GM12892 (cell line): ENCODE measurements around the gene INSR.
"Not testable (repeated sequence)": the region's sequence is repeated elsewhere in the genome, so short reads cannot be mapped to it uniquely, and the experiment has no call there.

Source experiments
- DNase-seq: peaks from one replicate; pipeline ENCODE4 v3.0.0; 2011; ENCODE audit not compliant: insufficient read length
- FAIRE-seq: peaks from 2 replicates; lab custom pipeline; 2011; peaks lifted over from hg19 to GRCh38; lab: Jason Lieb, UNC
- POLR2A ChIP-seq: IDR thresholded peaks from 2 replicates; pipeline ENCODE4 v1.6.1; 2011; ENCODE audit warnings: low read depth, low read length, control low read depth
- POLR2AphosphoS5 ChIP-seq: IDR thresholded peaks from 2 replicates; pipeline ENCODE4 v1.6.1; 2011; ENCODE audit warnings: low read depth, low read length, control low read depth
- TAF1 ChIP-seq: IDR thresholded peaks from 2 replicates; pipeline ENCODE4 v1.6.1; 2011; ENCODE audit warnings: low read depth, mild to moderate bottlenecking, control low read depth, low read length, borderline replicate concordance

INSR gene

GRCh38 chr19:7224209-7224686 lies 70.0 kb downstream of the INSR start:
- FAIRE-seq (no peak), DNase-seq (no peak)
- TF ChIP-seq POLR2A (no peak), TAF1 (no peak), POLR2AphosphoS5 (no peak)

- TF ChIP-seq TAF1 (no peak), POLR2AphosphoS5 (no peak), POLR2A (no peak)
- FAIRE-seq (no peak), DNase-seq (no peak)
Measured at GRCh38 chr19:7223429-7223828, 70.8 kb downstream of the INSR start.

- no peak for DNase-seq
- FAIRE-seq, result no peak
- TF ChIP-seq POLR2A (no peak), POLR2AphosphoS5 (no peak)
Measured at GRCh38 chr19:7219056-7219455, 75.2 kb downstream of the INSR start.

- DNase-seq, result no peak
- no peak for FAIRE-seq
- no peak for TF ChIP-seq POLR2A
- no peak for TF ChIP-seq POLR2AphosphoS5
- no peak for TF ChIP-seq TAF1
Measured at GRCh38 chr19:7217861-7218260, 76.4 kb downstream of the INSR start.

GRCh38 chr19:7216373-7216902 lies 77.8 kb downstream of the INSR start:
- no peak for DNase-seq
- no peak for TF ChIP-seq POLR2A
- no peak for TF ChIP-seq POLR2AphosphoS5
- no peak for TF ChIP-seq TAF1
- no peak for FAIRE-seq

GRCh38 chr19:7215176-7215575 lies 79.0 kb downstream of the INSR start:
- DNase-seq (no peak), FAIRE-seq (peak; percentile 51)
- TF ChIP-seq POLR2A, result no peak
- no peak for TF ChIP-seq TAF1
- no peak for TF ChIP-seq POLR2AphosphoS5

GRCh38 chr19:7214324-7215089 lies 79.7 kb downstream of the INSR start:
- FAIRE-seq (peak; percentile 68), DNase-seq (no peak)

GRCh38 chr19:7213628-7214323 lies 80.4 kb downstream of the INSR start:
- TF ChIP-seq TAF1 (no peak), POLR2AphosphoS5 (no peak), POLR2A (no peak)
- FAIRE-seq, result peak; percentile 84
- no peak for DNase-seq

More at GRCh38 chr19:7214324-7215089, 79.7 kb downstream of the INSR start:
- TF ChIP-seq POLR2A (no peak), TAF1 (no peak), POLR2AphosphoS5 (no peak)

GRCh38 chr19:7211191-7211951 lies 82.8 kb downstream of the INSR start:
- DNase-seq (no peak), FAIRE-seq (no peak)

GRCh38 chr19:7210359-7210758 lies 83.9 kb downstream of the INSR start:
- FAIRE-seq (no peak), DNase-seq (no peak)
- TF ChIP-seq TAF1 (no peak), POLR2AphosphoS5 (no peak), POLR2A (no peak)

More at GRCh38 chr19:7211191-7211951, 82.8 kb downstream of the INSR start:
- TF ChIP-seq TAF1 (no peak), POLR2AphosphoS5 (no peak), POLR2A (no peak)

GRCh38 chr19:7209597-7210325 lies 84.5 kb downstream of the INSR start:
- FAIRE-seq, result peak; percentile 24
- DNase-seq, result not testable (repeated sequence)

GRCh38 chr19:7209036-7209435 lies 85.2 kb downstream of the INSR start:
- not testable (repeated sequence) for DNase-seq, FAIRE-seq
